K562 (cell line): Measurements from ENCODE around the gene SRGAP3. TPM values are rescaled to one million over a fixed set of nuclear protein-coding genes. Genes with fewer than 3 reads are reported as not detected.

Experiments
- ATAC-seq: fragments of 200-7000 bp; cut with Tn5 transposase; 3 replicates; pipeline ENCODE4 v1.9.1; 2020; ENCODE audit warnings: moderate library complexity
- BruUV-seq: library from RNA; stranded (reverse); fragments of 400-500 nt; replicated peaks from 2 replicates; lab custom pipeline; 2021; lab: Mats Ljungman, UMichigan
- CTCF ChIA-PET: fragments of 300-600 bp; formaldehyde crosslinking; extraction: SDS; loops from one replicate; lab custom pipeline; 2021; ENCODE audit warnings: low intra/inter-chr PET ratio; lab: Yijun Ruan, JAX
- POLR2A ChIA-PET: fragments of 300-600, 350-650 bp; sonication (Branson Sonifier 250); formaldehyde crosslinking; extraction: SDS; loops from one replicate; lab custom pipeline; 2021; ENCODE audit warnings: antibody characterized with exemption, inconsistent platforms; lab: Yijun Ruan, JAX
- DNase-seq, 4 experiments: peaks; one replicate each; pipeline versions ENCODE4 v3.0.0 to v3.0.0-alpha.2; 2011 to 2018; ENCODE audit warnings: low spot score in 3 of 4, mixed read lengths in 3 of 4; ENCODE audit errors: extremely low read depth in 1 of 4
- FAIRE-seq: peaks from 2 replicates; lab custom pipeline; 2011; peaks lifted over from hg19 to GRCh38; lab: Jason Lieb, UNC
- H2AFZ ChIP-seq: 2 replicates; pipeline ENCODE4 v1.6.0; 2011; ENCODE audit warnings: low read depth, low read length, control low read depth, inconsistent platforms
- H3K27ac ChIP-seq: fragments of 200-600 bp; 3 replicates; pipeline ENCODE4 v1.8.0; 2011; ENCODE audit warnings: low read depth, mild to moderate bottlenecking, control low read depth, inconsistent platforms, low read length, moderate library complexity, mixed read lengths; ENCODE audit errors: extremely low read depth
- H3K27me3 ChIP-seq, 2 experiments: fragments of 300-600 bp in 1 of 2; 2 replicates in 1 of 2; 3 replicates in 1 of 2; pipeline versions ENCODE4 v1.6.0 to v1.8.0; 2011; ENCODE audit warnings: inconsistent platforms in 2 of 2, low read length in 2 of 2, mild to moderate bottlenecking in 1 of 2, mixed read lengths in 1 of 2, moderate library complexity in 1 of 2; ENCODE audit not compliant: control insufficient read depth in 2 of 2, insufficient read depth in 2 of 2
- H3K36me3 ChIP-seq: fragments of 300-600 bp; 3 replicates; pipeline ENCODE4 v1.8.0; 2011; ENCODE audit warnings: mild to moderate bottlenecking, low read length, inconsistent platforms; ENCODE audit not compliant: control insufficient read depth, insufficient read depth
- H3K4me1 ChIP-seq, 2 experiments: fragments of 200-600 bp in 1 of 2; replicated peaks in 1 of 2; 2 replicates in 1 of 2; 3 replicates in 1 of 2; pipeline versions ENCODE4 v1.5.1 to v1.8.0; 2011; ENCODE audit warnings: inconsistent platforms in 2 of 2, low read length in 2 of 2, mild to moderate bottlenecking in 1 of 2, mixed read lengths in 1 of 2, moderate library complexity in 1 of 2; ENCODE audit not compliant: control insufficient read depth in 2 of 2, insufficient read depth in 2 of 2
- H3K4me2 ChIP-seq: 2 replicates; pipeline ENCODE4 v1.6.1; 2011; ENCODE audit warnings: low read length, control low read depth, inconsistent platforms, mixed read lengths; ENCODE audit not compliant: insufficient read depth
- H3K4me3 ChIP-seq: fragments of 200-600 bp; sonication (generic), shearing (Covaris generic); 2 replicates; pipeline ENCODE4 v1.5.1; 2016; ENCODE audit warnings: control low read depth, inconsistent platforms
- H3K79me2 ChIP-seq: fragments of 200-600 bp; 3 replicates; pipeline ENCODE4 v1.8.0; 2011; ENCODE audit warnings: low read length, inconsistent platforms; ENCODE audit not compliant: control insufficient read depth, insufficient read depth
- H3K9ac ChIP-seq, 2 experiments: 2 replicates each; pipeline versions ENCODE4 v1.6.0 to v1.6.1; 2011; ENCODE audit warnings: low read depth in 2 of 2, low read length in 2 of 2, control low read depth in 1 of 2, inconsistent platforms in 1 of 2, mild to moderate bottlenecking in 1 of 2, mixed read lengths in 1 of 2; ENCODE audit not compliant: insufficient read depth in 1 of 2
- H3K9me1 ChIP-seq: one replicate; pipeline ENCODE4 v1.6.0; 2011; ENCODE audit warnings: inconsistent platforms, mild to moderate bottlenecking, low read length, moderate library complexity; ENCODE audit not compliant: control insufficient read depth, insufficient read depth
- H3K9me3 ChIP-seq: replicated peaks from 2 replicates; pipeline ENCODE4 v1.5.1; 2011; ENCODE audit warnings: low read depth, low read length, inconsistent platforms; ENCODE audit not compliant: control insufficient read depth, insufficient read depth
- H4K20me1 ChIP-seq: replicated peaks from 2 replicates; pipeline ENCODE4 v1.6.1; 2011; ENCODE audit warnings: low read length, inconsistent platforms, mixed read lengths; ENCODE audit not compliant: control insufficient read depth, insufficient read depth
- ATF2 ChIP-seq: sonication (generic); formaldehyde crosslinking; IDR thresholded peaks from 2 replicates; pipeline ENCODE4 v1.8.1; 2022; ENCODE audit warnings: missing genetic modification reagents
- BCL6 ChIP-seq: fragments of 250-450 bp; sonication (Bioruptor Pico); IDR thresholded peaks from 2 replicates; pipeline ENCODE4 v1.4.0; 2020
- CGGBP1 ChIP-seq: fragments of 250-450 bp; sonication (Bioruptor Pico); IDR thresholded peaks from 2 replicates; pipeline ENCODE4 v1.9.0; 2021; ENCODE audit warnings: mild to moderate bottlenecking
- DNMT1 ChIP-seq: fragments of 450-650 bp; IDR thresholded peaks from 2 replicates; pipeline ENCODE4 v1.6.1; 2016; ENCODE audit warnings: antibody characterized with exemption, mild to moderate bottlenecking
- FOXP4 ChIP-seq: sonication (generic); formaldehyde crosslinking; IDR thresholded peaks from 2 replicates; pipeline ENCODE4 v1.8.0; 2022; ENCODE audit warnings: mild to moderate bottlenecking, missing genetic modification reagents, borderline replicate concordance
- HES1 ChIP-seq: fragments of 450-650 bp; IDR thresholded peaks from 2 replicates; pipeline ENCODE4 v1.6.1; 2016; ENCODE audit warnings: low read depth, mild to moderate bottlenecking, moderate library complexity
- POLR2H ChIP-seq: IDR thresholded peaks from 2 replicates; pipeline ENCODE4 v1.6.1; 2016; ENCODE audit warnings: missing genetic modification characterization, low read depth, mild to moderate bottlenecking, control low read depth, missing compliant biosample characterization, moderate library complexity
- POLR3A ChIP-seq: IDR thresholded peaks from 2 replicates; pipeline ENCODE4 v1.6.1; 2011; ENCODE audit warnings: borderline replicate concordance, mild to moderate bottlenecking, moderate library complexity; ENCODE audit not compliant: insufficient read length, insufficient read depth; ENCODE audit errors: extremely low read depth
- PPARD ChIP-seq: fragments of 250-450 bp; sonication (Bioruptor Pico); IDR thresholded peaks from 2 replicates; pipeline ENCODE4 v1.8.0; 2022; ENCODE audit warnings: inconsistent platforms, mild to moderate bottlenecking, moderate library complexity
- RBM25 ChIP-seq: fragments of 200-400 bp; formaldehyde crosslinking; IDR thresholded peaks from 2 replicates; pipeline ENCODE4 v1.6.1; 2018; ENCODE audit warnings: low read length, low read depth, moderate library complexity; ENCODE audit not compliant: severe bottlenecking
- RNF219 ChIP-seq: fragments of 250-450 bp; sonication (Bioruptor Pico); IDR thresholded peaks from 2 replicates; pipeline ENCODE4 v1.5.0; 2022; ENCODE audit warnings: mild to moderate bottlenecking
- ZBTB17 ChIP-seq: fragments of 450-650 bp; formaldehyde crosslinking; IDR thresholded peaks from 2 replicates; pipeline ENCODE4 v1.4.0; 2020; ENCODE audit warnings: mild to moderate bottlenecking
- WGBS: fragments of 100-300 bp; shearing (Covaris generic); methylation state at CpG from one replicate; pipeline ENCODE4 v1.1.6; 2016; ENCODE audit warnings: low coverage, mixed read lengths; ENCODE audit not compliant: insufficient coverage; ENCODE audit errors: missing lambda C conversion rate; 5-methylcytosine and 5-hydroxymethylcytosine counted together
- in situ Hi-C: fragments of 300-500 bp; cut with MboI; formaldehyde crosslinking; loops from 4 replicates; pipeline ENCODE4 v1.15.0; 2018; ENCODE audit warnings: inconsistent platforms, mixed read lengths
- intact Hi-C: fragments of 100-400 bp; cut with micrococcal nuclease; formaldehyde crosslinking; loops from 2 replicates; pipeline ENCODE4 v1.14.2; 2022
- polyA plus RNA-seq, 8 experiments: library from polyadenylated mRNA; depleted of rRNA in 4 of 8; stranded (reverse) in 5 of 8; unstranded in 3 of 8; fragments of >200 nt; fragmentation: Nextera tagmentation in 2 of 8; fragmentation: Illumina TruSeq in 1 of 8; extraction: Ambion mirVana in 2 of 8; extraction: Trizol in 1 of 8; gene quantifications; 2 replicates each; pipeline versions ENCODE4 v1.2.1 to v1.2.3, GENCODE V29; 2011 to 2014; ENCODE audit warnings: inconsistent platforms in 1 of 8, missing spikeins in 1 of 8
- total RNA-seq, 7 experiments: library from RNA; depleted of rRNA in 6 of 7; stranded (reverse); fragments of >200 nt in 6 of 7; fragmentation: Illumina TruSeq in 2 of 7; extraction: Trizol in 2 of 7; gene quantifications; 2 replicates each; pipeline versions ENCODE4 v1.2.1 to v1.2.3, GENCODE V29; 2011 to 2021; ENCODE audit warnings: low replicate concordance in 1 of 7

Gene SRGAP3
- total and polyA plus RNA-seq, 9 of the 15 experiments (the other 6 are each of a cell fraction or from before 2014, with no cell fraction given): 0.11 to 0.85 (median 0.35) TPM; not detected in 2

- no peak for ATAC-seq
- no peak overlapping the region for H2AFZ ChIP-seq
- H3K9me1 ChIP-seq: no peaks in the 10 kb centered on the region
- WGBS: under 1% methylated on average over 9 of the region's 9 CpGs
- no peaks in the 10 kb centered on the region for H3K79me2 ChIP-seq
- no peak for DNase-seq
- H3K9ac ChIP-seq: no peak overlapping the region
- H3K4me2 ChIP-seq: no peak overlapping the region
- no peaks in the 10 kb centered on the region for H3K36me3 ChIP-seq
- no peak overlapping the region for H3K4me3 ChIP-seq
- no peaks in the 10 kb centered on the region for H4K20me1 ChIP-seq
- TF ChIP-seq RNF219 (no peak), FOXP4 (CRISPR knock-in tag) (no peak), RBM25 (no peak), DNMT1 (no peak), POLR2H (tag) (no peak), BCL6 (no peak), ATF2 (CRISPR knock-in tag) (no peak), CGGBP1 (CRISPR knock-in tag) (no peak), HES1 (no peak), ZBTB17 (CRISPR knock-in tag) (no peak), PPARD (CRISPR knock-in tag) (no peak), POLR3A (no peak)
- TF ChIP-seq, all 486 proteins: peak for 0
- ChIA-PET CTCF (no interaction called here), POLR2A (interaction anchor here (1.1 kb wide), 1 partner anchor 28 kb away, joined by 3 read pairs; no protein-coding TSS in a partner anchor)
- FAIRE-seq: no peak
- in situ Hi-C loops (no loop called here), intact Hi-C loops (loop anchor here (10.0 kb wide), 1 partner anchor 504 kb away; no protein-coding TSS in a partner anchor)
- Histone ChIP-seq H3K4me1 (peaks cover 0 to 8% of the 10 kb centered on the region in 2 experiments; a peak in 2 of 5 replicates), H3K9me3 (no peaks in the 10 kb centered on the region), H3K27me3 (peaks cover 46 to 65% of the 10 kb centered on the region in 2 experiments), H3K27ac (no peak overlapping the region)
- BruUV-seq: no TSS peak
Observed at GRCh38 chr3:8981296-8981695, 268.1 kb downstream of the SRGAP3 start.
